ENCODE results near the gene CCL17. TPM values are rescaled to one million over a fixed set of nuclear protein-coding genes. Genes with fewer than 3 reads are reported as not detected.
A peak's percentile ranks its signal among the peaks of the same experiment; 100 is the strongest.

The CCL17 gene
- total RNA-seq, 1 donor from 2014 or later = not detected

- Mint-ChIP-seq H3K36me3 (no peaks in the 10 kb centered on the region), H3K27me3 (peaks cover 3% of the 10 kb centered on the region), H3K27ac (peak overlapping the region; percentile 63), H3K4me1 (ENCODE audit: unreplicated experiment) (peaks cover 11% of the 10 kb centered on the region), H3K4me3 (no peak overlapping the region), H3K9me3 (no peaks in the 10 kb centered on the region)
- DNase-seq (ENCODE audit: extremely low spot score, unreplicated experiment) = no peak
- no peak for TF ChIP-seq CTCF (conservative IDR thresholded peaks at IDR 0.05)
These were observed 15.5 kb upstream of the CCL17 start for GRCh38 chr16:57389087-57389468.

GRCh38 chr16:57390636-57391295 is 13.8 kb upstream of the CCL17 start:
- no peaks in the 10 kb centered on the region for H3K36me3 Mint-ChIP-seq
- no peak for TF ChIP-seq CTCF (conservative IDR thresholded peaks at IDR 0.05)
- no peak for DNase-seq (ENCODE audit: extremely low spot score, unreplicated experiment)
- H3K4me1 Mint-ChIP-seq (ENCODE audit: unreplicated experiment) = peaks cover 11% of the 10 kb centered on the region
- no peak overlapping the region for H3K27ac Mint-ChIP-seq
- H3K27me3 Mint-ChIP-seq = peaks cover 3% of the 10 kb centered on the region
- no peak overlapping the region for H3K4me3 Mint-ChIP-seq
- no peaks in the 10 kb centered on the region for H3K9me3 Mint-ChIP-seq

GRCh38 chr16:57391300-57391699 is 13.3 kb upstream of the CCL17 start:
- TF ChIP-seq CTCF (conservative IDR thresholded peaks at IDR 0.05) = no peak
- DNase-seq (ENCODE audit: extremely low spot score, unreplicated experiment) = no peak
- Mint-ChIP-seq H3K4me1 (ENCODE audit: unreplicated experiment) (peaks cover 10% of the 10 kb centered on the region), H3K27ac (no peak overlapping the region), H3K4me3 (no peak overlapping the region), H3K36me3 (no peaks in the 10 kb centered on the region), H3K27me3 (peaks cover 7% of the 10 kb centered on the region), H3K9me3 (no peaks in the 10 kb centered on the region)

- Mint-ChIP-seq H3K4me1 (ENCODE audit: unreplicated experiment) (peaks cover 6% of the 10 kb centered on the region), H3K27me3 (peaks cover 9% of the 10 kb centered on the region), H3K36me3 (no peaks in the 10 kb centered on the region), H3K4me3 (no peak overlapping the region), H3K27ac (no peak overlapping the region), H3K9me3 (no peaks in the 10 kb centered on the region)
- TF ChIP-seq CTCF (conservative IDR thresholded peaks at IDR 0.05) = no peak
- no peak for DNase-seq (ENCODE audit: extremely low spot score, unreplicated experiment)
These were observed 12.9 kb upstream of the CCL17 start for GRCh38 chr16:57391708-57392107.

- Mint-ChIP-seq H3K36me3 (no peaks in the 10 kb centered on the region), H3K4me3 (peak overlapping the region; percentile 46), H3K4me1 (ENCODE audit: unreplicated experiment) (peaks cover 6% of the 10 kb centered on the region), H3K27ac (peak overlapping the region; percentile 91), H3K9me3 (no peaks in the 10 kb centered on the region), H3K27me3 (peaks cover 9% of the 10 kb centered on the region)
- no peak for TF ChIP-seq CTCF (conservative IDR thresholded peaks at IDR 0.05)
- no peak for DNase-seq (ENCODE audit: extremely low spot score, unreplicated experiment)
These were observed 11.9 kb upstream of the CCL17 start for GRCh38 chr16:57392694-57393093.
